HG02970 (cell line): ENCODE results near the gene KCTD10.
"Not testable (repeated sequence)": the region's sequence is repeated elsewhere in the genome, so short reads cannot be mapped to it uniquely, and the experiment has no call there.

Experiments used
- ATAC-seq: cut with Tn5 transposase; IDR thresholded peaks from one replicate; pipeline ENCODE4 v1.9.1; 2021; ENCODE audit warnings: mild to moderate bottlenecking, moderate library complexity, moderate number of reproducible peaks; ENCODE audit not compliant: unreplicated experiment, low FRiP score

Gene KCTD10

GRCh38 chr12:109475121-109475520 is 2.0 kb downstream of the KCTD10 start:
- ATAC-seq = no peak

GRCh38 chr12:109473526-109474270 is 3.4 kb downstream of the KCTD10 start:
- not testable (repeated sequence) for ATAC-seq

GRCh38 chr12:109473006-109473405 is 4.1 kb downstream of the KCTD10 start:
- ATAC-seq = no peak

GRCh38 chr12:109469517-109469916 is 7.6 kb downstream of the KCTD10 start:
- no peak for ATAC-seq

GRCh38 chr12:109467978-109468676 is 9.0 kb downstream of the KCTD10 start:
- ATAC-seq = no peak

GRCh38 chr12:109466821-109467220 is 10.3 kb downstream of the KCTD10 start:
- no peak for ATAC-seq

- ATAC-seq = no peak
Measured at GRCh38 chr12:109466305-109466704, 10.8 kb downstream of the KCTD10 start.

- ATAC-seq = no peak
Measured at GRCh38 chr12:109464642-109465351, 12.3 kb downstream of the KCTD10 start.

GRCh38 chr12:109463756-109464155 is 13.3 kb downstream of the KCTD10 start:
- no peak for ATAC-seq

- no peak for ATAC-seq
Measured at GRCh38 chr12:109462868-109463692, 14.0 kb downstream of the KCTD10 start.

- no peak for ATAC-seq
Measured at GRCh38 chr12:109461846-109462756, 15.0 kb downstream of the KCTD10 start.

- no peak for ATAC-seq
Measured at GRCh38 chr12:109461049-109461845, 15.9 kb downstream of the KCTD10 start.

- ATAC-seq = no peak
Measured at GRCh38 chr12:109460538-109460937, 16.6 kb downstream of the KCTD10 start.

GRCh38 chr12:109459247-109459646 is 17.9 kb downstream of the KCTD10 start:
- ATAC-seq = no peak

- ATAC-seq = no peak
Measured at GRCh38 chr12:109458771-109459208, 18.3 kb downstream of the KCTD10 start.

GRCh38 chr12:109458086-109458485 is 19.0 kb downstream of the KCTD10 start:
- no peak for ATAC-seq

- ATAC-seq = no peak
Measured at GRCh38 chr12:109455706-109456105, 21.4 kb downstream of the KCTD10 start.

GRCh38 chr12:109452489-109452888 is 24.6 kb downstream of the KCTD10 start:
- no peak for ATAC-seq

GRCh38 chr12:109451400-109451799 is 25.7 kb downstream of the KCTD10 start:
- ATAC-seq = no peak
